NCI-H2196 (cell line): ENCODE data around the gene STPG1.

ENCODE experiments used
- DNase-seq: peaks from one replicate; lab custom pipeline; 2025; ENCODE audit not compliant: unreplicated experiment; lab: John Stamatoyannopoulos, UW

Gene STPG1

DNA sequence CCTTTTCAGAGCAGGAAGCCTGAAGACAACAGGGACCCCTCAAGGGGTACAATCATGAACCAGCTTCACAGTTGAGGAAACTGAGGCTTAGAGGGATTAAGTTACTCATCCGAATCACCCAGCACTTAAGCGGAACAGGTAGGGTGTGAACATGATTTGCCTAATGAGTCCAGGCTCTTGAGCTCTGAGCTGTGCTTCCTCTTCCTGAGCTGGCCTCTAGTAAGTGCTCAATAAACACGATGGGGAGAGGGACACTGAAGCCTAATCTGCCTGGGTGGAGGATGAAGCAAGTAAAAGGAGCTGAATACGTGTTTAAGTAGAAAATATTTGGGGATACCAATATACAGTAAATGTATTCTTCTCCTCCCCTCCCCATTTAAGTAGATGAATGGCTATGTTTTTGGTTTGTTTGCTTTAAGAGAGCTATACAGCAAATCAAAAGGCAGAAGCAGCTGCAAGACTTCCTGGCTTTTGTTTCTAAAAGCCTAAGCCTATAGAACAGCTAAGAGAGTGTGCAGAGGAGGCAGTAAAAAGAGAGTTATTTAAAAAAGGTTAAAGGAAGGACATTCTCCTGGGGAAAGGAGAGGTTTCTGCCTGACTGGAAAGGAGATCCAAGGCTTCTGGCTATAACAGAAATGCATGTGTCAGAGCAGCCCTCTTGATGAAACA, 20.5 kb downstream of the STPG1 start:
- no peak for DNase-seq

DNA sequence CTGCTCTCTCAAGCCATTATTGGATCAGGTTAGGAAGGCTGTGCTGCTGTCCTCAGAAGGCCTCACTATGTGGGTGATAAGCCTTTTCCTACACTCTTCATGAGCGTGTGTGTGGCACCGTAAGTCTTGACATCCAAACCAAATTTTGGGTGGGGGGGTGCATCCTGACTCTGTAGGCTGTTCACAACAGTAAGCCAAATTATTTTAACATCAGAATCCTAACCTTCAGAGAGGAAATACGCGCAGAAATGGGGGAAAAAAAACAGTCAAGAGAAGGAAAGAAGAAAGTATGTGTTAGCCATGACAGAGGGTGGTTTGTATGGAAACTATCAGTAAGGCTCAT, 21.0 kb downstream of the STPG1 start:
- no peak for DNase-seq

DNA sequence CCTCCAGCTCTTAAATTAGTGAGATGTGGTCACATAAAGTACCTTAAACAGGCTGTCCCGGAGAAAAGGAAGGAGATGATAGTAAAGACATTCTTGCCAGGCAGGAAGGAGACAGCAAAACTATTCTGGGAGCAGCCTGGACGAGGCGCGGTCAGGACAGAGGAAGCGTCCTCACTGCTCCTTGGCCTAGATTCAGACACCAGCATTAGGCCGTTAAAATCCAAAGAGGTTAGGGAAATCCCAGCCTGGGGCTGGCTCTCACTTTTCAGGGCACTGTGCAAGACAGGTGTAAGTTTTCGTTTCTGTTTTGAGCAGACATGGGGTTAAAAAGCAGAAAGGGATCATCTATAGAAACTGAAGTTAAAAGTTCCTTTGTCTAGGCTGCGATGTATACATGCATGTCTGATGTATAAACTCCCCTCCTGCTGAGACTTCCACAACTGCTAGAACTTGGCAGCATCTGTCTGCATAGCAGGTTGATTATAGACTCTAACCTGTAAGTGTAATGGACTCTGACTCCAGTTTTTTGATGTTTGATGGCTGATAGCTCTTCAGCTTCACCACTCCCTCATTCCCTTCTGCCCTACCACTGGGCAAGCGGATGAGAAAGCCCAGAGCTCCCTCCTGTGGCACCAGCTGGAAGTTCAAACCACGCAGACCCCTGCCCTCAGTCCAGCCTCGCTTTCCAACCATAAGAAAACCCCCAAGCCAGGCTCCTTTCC, 21.5 kb downstream of the STPG1 start:
- DNase-seq: peak; percentile 72

DNA sequence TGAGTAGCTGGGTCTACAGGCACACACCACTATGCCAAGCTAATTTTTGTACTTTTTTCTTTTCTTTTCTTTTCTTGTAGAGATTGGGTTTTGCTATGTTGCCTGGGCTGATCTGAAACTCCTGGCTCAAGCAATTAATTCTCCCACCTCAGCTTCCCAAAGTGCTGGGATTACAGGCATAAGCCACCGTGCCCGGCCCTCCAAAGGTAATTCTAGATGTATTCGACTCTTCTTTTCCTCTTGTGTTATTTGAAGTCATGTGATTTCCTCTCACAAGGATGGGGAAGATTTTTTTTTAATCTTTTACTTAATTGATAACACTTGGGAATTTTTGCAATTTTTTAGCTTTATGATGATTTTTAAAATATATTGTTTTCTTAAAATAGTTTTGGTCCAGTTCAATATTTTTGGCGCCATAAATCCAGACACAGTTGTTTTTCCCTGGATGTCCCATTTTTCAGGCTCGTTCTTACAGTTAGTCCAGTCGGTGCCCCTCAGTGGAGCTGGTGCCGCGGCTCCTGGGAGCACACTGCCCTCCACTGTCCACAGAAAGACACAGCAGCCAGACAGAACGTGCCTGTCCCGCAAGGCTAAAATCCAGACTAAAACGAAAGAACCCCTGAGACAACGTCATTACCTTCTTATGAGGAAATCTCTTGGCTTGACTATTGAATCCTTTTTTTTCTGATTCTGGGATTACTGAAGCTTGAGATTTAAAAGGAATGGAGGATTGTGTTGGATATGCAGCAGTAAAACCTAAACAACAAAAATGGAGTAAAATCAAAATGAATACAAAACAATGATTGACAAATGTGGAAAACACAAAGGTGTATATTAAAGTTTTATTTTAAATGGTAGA, 22.4 kb downstream of the STPG1 start:
- peak; percentile 76 for DNase-seq

DNA sequence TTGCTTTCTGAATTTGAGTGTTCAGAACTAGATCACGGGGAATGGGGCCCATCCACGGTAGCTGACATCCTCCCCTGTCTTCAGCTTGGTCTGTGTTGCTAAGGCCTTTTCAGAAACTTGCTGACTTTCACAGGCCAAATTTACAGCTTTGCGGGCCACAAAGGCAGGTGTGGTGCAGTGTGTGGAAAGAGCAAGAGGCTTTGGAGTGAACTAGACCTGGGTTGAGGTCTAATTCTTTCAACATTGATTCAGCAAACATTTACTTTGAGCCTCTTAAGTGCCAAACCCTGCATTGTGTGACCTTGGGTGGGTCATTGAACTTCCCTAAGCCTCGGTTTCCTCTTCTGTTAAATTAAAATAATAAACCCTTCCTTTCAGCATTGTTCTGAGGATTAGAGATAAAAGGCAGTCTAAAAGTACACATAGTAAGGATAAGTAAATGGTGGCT, 24.3 kb downstream of the STPG1 start:
- no peak for DNase-seq

DNA sequence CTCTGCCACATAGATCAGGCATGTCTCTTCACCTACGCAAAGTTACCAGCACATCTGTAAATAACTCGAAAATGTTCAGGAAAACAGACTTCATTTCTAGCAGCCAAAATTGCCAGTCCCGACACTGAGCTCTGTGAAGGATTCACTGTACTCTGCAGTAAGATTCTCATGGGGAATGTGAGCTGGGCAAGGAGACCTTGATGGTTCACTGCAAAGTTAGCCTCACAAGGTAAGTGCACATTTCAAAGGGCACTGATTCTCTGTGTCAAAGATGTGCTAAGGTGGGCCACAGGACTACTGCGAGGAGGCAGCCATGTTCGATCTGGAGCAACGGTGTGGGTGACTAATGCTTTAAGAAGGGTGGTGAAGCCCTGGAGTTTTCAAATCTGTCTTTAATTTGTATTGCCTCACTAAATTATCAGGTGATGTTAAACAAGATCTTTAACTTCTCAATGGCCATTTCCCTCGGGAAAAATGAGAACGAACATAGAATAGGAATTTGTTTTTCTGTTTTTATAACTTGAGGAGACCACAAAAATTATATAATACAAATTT, 25.2 kb downstream of the STPG1 start:
- no peak for DNase-seq

DNA sequence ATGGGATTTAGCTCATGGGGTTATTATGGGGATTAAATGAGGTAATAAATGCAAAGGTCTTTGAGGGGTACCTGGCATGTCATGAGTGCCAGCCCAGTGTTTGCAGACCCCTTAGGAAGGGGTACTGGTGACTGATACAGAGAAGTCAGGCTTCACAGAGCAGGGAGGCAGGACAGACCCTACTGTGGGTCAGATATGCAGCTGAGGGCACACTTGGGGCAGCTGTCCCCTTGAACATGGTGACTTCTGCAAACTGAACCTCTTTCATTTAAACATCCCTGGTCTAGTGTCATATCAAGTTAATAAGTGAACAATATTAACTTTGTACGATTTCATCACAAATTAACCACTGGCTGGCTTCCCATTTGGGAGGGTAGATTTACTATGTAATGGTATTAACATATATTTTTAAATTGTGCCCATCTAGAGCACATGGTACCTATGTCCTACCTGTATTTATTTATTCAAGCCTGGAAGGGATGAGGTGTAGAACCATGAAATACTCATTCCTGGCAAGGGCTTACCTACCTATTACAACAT, 25.9 kb downstream of the STPG1 start:
- DNase-seq: no peak

DNA sequence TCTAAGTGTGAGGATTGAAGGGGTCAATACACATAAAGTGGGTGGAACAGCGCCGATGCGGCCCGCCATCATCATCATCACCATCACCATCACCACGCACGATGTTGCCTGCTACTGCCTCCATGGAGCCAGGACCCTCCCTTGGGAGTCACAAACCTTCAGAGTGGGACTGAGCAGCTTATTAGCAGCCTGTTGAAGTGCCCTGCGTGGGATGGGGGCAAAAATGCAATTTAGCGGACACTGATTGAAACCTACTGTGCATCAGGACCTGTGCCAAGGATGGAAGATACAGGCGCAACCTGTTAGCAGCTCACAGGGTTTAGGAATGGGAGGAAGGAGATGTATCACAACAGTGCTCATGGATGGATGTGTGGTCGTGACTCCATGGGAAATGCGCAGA, 26.7 kb downstream of the STPG1 start:
- no peak for DNase-seq

DNA sequence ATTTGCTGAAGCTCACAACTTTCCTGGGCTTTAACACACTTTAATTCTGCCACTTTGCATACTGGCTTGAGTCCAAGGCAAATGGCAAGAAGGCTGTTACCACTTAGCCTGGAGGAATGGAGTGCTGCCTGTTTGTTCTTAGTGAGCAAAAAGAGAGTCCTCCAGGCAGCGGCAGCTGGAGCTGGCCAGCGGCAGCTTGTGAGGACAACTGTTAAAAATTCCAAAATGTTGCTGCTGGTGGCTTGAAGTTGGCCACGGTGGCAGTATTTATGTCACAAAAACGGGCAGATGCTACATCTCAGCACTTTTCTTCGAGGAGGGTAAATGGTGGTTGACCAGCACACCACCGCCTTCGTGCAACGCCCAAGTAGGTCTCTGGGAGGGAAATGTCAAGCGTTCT, 27.3 kb downstream of the STPG1 start:
- DNase-seq: no peak

DNA sequence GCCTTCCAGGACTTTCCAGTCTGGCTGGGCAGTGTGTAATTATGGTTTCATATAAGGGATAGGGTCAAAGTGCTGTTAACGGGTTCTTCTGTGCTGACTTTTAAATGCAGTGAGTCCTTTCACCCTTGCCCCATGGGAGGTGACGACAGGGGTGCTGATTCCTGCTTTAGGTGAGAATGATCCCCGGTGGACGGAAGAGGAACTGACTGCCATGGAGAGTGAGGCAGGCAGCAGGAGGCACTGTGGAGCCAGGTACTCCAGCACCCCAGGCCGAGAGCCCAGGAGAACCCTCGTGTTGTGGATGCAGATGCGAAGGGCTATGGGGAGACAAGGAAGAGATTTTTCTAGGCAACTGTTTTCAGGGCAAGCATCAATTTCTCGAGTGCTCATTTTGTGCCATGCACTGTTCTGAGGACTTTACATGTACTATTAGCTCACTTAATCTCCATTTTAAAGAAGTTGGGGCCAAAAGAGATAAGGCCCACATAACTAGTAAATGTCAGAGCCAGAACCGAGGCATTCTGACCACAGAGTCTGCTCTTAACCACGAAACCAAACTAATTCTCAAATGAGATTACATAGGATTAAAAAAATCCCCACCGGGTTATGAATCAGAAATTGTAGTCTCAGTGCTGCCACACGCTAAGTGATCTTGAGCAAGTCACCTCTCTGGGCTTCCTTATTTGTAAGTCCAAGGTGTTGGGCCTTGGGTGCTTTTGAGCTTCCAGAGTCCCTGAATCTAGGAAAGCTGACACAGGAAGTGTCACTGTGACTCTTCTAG, 28.2 kb downstream of the STPG1 start:
- no peak for DNase-seq

DNA sequence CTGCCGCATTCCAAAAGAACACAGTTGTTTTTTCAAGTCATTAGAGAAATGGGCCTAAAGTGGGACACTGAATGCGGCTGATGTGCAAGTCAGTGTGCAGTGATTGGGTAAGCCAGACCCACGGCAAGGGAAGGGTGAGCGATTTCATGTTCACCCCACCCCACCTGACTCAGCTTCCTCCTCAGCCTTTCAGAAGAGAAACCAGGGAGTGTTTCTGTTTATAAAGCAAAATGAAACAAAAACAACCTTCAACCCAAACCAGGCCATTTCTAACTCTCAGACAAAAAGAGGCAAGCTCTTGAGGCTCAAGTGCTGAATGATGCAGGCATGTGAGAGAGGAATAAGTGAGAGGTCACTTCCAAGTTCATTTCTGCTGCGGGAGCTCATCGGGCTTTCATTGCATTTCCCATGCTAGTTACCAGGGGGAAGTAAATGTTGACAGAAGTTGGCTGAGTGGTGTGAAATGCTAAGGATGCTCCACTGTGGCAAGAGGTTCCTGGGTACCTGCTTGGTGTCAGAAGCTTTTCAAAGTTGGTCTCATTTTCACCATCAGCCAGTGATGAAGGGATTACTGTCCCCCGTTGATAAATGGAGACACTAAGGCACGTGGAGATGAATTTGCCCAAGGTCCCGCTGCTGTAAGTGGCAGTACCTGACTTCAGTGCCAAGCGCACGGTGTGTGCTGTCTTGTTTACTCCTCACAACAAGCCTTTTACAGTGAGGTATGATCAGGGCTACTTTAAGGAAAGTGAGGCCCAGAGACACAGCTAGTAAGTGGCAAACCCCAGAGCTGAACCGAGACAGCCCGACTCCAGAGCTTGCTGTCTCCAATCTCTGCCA, 29.1 kb downstream of the STPG1 start:
- no peak for DNase-seq

DNA sequence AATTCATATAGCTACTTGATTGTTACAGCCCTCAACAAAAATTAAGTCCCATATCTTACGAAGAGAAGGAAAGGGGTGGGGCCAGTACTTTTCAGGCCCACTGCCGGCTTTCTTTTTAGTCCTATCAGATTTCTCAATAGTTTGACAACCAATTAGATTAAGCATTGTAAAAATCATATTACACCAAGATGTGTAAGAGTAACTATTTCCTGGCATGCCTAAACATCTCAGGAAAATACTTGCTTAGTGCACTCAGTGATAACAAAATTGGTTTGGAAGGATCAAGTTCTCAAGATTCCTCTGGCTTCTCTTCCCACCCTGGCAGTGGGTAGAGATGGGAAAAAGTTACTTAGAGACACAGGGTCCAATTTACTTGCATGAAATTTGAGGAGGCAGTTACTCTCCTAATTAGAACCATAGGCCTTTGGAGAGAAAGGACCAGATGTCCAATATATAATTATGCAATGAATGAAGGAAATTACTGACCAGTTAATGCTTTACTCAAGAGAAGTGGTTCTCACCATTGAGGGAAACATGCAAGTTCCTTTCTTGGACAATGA, 30.1 kb downstream of the STPG1 start:
- no peak for DNase-seq

DNA sequence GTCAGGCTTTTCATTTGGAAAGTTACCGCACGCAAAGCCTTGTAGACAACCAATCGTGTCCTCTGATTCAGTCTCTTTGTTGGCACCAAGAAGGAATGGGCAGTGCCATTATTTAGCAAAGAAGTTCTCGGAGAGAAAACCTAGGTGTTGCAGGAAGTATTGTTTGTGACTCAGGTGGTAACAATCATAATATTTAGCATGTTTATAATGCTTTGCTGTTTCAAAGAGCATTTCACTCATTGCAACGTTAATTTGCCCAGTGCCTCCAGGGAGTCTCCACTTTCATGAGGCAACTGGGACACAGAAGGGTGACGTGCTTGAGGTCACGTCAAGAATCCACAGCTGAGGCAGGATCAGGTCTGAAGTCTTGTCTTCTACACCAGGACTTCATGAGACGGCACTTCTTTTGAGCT, 31.4 kb downstream of the STPG1 start:
- DNase-seq: no peak

DNA sequence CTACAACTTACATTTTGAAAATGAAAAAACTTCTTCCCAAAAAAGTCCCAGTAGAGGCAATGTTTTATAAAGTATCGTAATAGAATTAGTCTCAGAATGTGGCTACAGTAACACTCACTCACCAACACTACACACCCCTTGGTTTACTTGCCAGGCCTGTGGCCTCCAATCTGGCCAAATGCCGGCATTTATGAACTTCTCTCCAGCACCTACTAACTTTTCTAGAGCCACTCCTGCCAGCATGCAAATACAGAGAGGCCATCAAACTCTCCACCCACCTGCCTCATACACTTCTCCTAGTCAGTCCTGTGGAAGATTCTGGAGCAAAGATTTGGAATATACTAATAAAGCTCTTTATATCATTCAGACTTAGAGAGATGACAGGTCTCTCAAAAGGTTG, 32.3 kb downstream of the STPG1 start:
- no peak for DNase-seq

DNA sequence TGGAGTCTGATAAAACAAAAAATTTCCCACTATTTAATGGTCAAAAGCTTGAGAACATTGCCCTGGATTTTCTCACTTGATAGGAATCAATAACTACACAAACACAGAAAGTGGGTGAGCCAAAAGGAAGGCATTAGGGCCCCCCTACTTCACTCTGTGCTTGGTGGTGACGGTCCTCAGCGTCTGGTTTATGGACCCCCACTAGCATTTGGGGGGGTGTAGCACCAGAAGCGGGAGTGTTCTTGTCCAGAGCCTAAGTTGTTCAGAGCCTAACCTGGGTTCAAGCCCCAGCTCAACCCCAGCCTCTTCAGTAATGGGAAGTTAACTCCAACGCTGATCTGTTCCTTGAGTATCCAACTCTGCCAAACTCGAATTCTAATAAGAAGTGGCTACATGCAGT, 33.1 kb downstream of the STPG1 start:
- DNase-seq: no peak

DNA sequence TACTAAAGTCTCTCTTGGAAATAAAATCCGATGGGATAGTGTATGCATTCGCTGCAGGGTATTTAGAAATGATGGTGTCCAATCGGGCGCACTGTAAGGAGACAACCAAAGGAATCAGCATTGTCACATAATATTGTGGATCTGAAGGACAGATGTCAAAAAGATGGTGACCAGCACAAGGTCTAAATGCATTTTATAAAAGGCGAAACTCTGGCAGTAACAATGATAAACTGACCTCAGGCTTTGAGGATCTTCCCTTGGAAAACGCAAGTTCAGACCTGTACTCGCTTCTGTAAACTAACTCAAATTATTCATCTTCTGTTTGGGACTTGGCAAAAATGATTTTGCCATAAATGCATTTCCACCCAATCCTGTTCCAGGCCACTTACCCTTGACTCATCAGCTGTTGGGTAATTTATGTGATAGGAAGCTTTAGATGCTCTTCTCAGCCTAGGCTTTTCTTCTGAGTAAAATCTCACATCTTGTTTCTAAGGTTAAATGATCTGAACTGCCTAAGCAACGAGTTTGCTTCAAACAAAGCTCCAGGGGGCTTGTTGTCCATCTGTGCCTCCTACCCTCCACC, 33.8 kb downstream of the STPG1 start:
- no peak for DNase-seq

DNA sequence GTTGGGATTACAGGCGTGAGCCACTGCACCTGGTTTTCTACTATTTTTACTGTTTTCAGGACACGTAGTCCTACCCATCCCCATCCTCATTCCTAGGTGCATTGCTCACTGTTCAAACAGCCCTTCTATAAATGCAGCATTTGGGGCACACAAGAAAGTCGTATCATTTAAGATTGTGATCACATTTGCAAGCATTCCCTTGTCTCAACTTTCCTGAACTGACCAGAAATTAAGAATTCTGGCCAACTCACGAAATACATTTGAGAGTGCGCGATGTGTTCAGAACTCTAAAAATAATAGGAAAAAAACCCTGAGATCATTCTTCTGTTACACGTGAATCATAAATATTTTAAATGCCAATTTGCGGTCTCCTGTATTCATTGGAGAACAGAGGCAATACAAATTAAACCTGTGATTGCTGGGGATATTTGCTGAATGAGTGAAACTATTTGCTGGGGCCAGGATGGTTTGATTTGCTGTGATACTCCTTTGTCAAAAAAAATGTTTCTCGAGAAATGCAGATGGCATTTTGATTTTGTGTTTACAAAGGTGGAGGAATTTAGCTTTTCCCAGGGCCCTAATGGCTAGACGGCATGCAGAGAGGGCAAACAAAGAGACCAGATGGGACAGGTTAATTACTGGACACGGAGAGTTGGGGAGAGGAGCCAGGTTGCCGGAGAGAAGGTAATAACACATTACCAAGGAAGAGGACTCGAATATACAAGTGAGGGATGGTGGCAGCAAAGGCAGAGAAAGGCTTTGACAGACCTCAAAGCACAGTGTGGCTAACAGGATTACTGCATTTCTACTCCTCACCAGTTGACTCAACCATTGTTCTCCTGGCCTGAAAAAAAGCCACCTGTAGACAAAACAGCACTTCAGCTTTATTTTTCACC, 38.4 kb downstream of the STPG1 start:
- DNase-seq: no peak

DNA sequence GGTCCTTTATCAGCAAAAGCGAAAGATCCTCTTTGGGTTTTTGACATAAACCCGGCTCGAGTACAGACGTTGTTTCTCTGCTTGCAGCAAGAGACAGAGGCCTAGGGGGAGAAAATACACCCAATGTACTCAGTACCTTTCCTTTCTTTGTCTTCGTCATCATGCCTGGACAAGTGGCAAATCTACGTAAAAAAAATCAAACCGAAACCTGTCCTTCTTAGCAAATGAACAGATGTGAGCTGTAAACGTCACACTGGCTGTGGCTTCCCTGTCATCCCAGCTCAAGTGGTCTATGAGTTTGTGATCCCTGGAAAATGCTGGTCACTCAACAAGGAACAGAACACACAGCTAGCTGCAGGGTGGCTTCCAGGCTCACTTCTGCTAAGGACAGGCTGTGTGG, 39.9 kb downstream of the STPG1 start:
- DNase-seq: no peak
